Activated CD4-positive, alpha-beta T cell treated with anti-CD3 and anti-CD28 coated beads, Interleukin-2, amount 50 U/mL, for 48 hours (primary cell): Measurements from ENCODE around the gene CTNNA1.

Source experiments
- DNase-seq, 2 experiments: peaks; one replicate each; pipeline ENCODE4 v3.0.0-alpha.2; 2020

CTNNA1 gene

GRCh38 chr5:138951986-138952735, 198.9 kb downstream of the CTNNA1 start:
- no peak for DNase-seq

- no peak for DNase-seq
These were observed 199.7 kb downstream of the CTNNA1 start for GRCh38 chr5:138952962-138953361.

DNA sequence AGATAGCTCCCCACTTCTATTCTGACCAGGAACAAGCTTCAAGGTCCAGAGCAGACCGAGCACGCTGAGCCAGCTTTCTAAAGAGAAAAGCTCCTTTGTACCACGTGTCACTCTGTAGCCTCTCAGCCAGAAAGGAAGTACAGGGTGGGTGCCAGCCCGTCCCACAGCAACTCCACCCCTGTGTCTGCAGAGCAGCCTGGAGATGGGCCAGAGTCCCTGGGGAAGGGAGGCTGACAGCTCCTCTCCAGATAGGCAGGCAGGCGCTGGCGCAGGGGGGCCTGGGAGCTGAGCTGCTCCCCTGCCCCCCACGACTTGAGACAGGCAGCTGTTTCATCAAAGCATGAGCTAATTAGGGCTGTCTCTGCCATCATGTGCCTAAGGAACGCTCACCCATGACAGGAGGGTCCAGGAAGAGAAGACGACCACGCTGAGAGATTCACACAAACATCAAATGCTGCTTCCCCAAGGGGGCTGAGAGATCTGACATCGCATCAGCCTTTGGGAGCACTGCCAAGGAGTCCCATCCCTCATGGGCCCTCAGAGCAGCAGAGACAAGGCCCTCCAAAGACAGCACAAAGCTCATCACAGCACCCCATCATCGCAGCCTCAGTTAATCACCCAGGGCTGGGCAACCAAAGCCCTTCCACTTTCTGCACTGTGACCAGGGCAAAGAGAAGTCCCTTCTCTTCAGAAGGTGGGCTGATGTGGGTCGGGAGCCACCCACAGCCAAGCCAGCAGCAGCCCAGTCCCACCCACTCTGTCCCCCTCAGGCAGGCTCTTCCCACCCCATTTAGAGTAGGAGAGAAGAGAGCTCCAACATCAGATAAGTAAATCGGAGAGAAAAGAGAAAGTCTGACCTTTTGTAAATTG, 200.4 kb downstream of the CTNNA1 start:
- DNase-seq = no peak

DNA sequence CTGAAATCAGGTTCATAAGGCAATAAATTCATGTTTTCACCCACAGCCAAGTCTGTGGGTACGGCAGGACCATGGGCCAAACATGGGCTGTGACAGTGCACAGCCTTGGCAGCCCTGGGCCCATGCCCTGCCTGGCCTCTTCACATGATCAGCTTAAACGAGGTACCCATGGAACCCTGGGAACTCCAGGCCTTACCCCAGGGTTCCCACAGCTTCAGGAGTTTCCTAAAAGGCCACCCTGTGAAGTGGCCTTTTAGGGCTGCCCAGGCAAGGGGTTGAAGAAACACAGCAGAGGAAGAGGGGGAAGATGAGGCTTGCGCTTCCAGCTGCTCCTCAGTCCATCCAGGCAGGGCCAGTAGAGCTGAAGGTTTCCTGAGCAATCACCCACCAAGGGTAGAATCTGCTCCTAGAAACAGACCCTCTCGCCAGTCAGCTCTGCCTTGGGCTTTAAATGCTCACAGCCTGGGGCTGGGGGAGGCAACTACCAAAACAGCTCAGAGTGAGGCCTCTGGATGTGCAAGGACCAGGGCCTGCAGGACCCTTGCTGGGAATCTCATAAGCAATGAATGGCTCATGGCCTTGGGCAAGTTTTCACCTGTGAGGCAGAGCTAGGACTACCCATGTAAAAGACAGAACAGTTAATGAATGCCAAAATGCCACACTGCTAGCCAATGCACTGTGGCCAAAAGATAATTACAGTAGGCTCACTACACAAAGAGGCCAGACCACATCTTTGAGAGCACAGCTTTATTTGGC, 201.2 kb downstream of the CTNNA1 start:
- DNase-seq = no peak

DNA sequence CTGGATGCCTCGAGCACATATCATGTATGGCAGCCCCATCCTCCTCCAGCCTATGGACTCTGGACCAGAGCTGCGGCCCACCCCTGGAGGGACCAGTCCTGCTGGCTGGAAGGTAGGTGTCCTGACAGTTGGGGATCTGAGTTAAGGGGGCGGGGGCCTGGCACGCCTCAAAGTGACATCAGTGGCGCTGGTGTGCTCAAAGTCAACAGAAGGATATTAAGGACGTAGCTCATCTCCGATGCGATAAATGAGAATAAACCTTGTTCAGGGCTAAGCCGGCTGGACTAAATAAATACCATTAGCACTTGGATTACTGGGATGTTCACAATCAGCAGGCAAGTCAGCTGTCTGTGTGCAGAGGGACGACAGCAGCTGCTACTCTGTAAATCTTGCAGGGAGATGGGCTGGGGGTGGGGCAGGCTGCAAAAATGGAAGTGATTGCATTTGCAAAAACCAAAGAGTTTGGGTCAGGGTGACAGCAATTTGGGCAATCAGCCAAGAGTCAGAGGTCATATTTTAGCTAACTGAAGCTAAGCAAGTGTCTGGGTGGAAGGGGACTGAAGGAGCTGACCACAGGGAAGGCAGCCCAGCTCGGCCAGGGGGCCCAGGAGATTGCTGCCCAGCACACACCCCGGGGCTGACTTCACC, 201.9 kb downstream of the CTNNA1 start:
- no peak for DNase-seq

GRCh38 chr5:138955671-138956295, 202.6 kb downstream of the CTNNA1 start:
- DNase-seq = no peak

DNA sequence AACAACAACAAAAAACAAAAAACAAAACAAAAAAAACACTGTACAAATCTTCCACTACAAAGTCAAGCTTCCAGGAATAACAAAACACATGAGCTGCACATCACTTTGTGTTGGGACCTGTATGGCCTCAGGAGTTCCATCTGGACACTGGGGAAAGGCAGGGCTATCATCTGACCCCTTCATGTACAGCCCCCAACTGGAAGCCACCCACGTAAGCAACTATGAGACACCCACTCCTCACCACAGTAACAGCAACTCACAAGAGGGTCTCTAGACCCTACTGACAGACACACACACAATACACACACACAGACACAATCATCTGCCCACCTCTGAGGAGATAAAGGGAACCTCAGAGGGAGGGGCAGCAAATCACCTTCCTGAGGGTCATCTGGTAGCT, 203.6 kb downstream of the CTNNA1 start:
- no peak for DNase-seq

GRCh38 chr5:138960145-138960692, 207.0 kb downstream of the CTNNA1 start:
- no peak for DNase-seq

DNA sequence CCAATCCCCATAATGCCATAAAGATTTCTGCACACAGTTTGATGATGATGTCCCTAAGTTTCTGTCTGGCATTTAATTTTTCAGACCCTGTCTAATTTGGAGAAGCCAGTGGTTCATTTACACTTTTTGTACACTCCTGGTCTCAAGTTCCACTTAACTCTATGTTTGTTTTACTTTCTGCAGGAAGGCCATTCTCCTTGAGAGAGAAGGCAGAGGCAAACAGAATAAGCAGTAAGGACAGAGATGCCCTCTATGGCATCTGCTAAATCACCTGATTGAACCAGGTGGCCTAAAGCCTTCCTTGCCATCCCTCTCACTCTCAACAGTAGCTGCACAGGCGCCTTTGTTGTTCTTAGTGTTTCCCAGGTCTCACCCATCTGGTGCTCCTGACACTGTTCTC, 208.0 kb downstream of the CTNNA1 start:
- no peak for DNase-seq

GRCh38 chr5:138961729-138962128, 208.5 kb downstream of the CTNNA1 start:
- DNase-seq = no peak

- no peak for DNase-seq
These were observed 209.6 kb downstream of the CTNNA1 start for GRCh38 chr5:138962614-138963370.

DNA sequence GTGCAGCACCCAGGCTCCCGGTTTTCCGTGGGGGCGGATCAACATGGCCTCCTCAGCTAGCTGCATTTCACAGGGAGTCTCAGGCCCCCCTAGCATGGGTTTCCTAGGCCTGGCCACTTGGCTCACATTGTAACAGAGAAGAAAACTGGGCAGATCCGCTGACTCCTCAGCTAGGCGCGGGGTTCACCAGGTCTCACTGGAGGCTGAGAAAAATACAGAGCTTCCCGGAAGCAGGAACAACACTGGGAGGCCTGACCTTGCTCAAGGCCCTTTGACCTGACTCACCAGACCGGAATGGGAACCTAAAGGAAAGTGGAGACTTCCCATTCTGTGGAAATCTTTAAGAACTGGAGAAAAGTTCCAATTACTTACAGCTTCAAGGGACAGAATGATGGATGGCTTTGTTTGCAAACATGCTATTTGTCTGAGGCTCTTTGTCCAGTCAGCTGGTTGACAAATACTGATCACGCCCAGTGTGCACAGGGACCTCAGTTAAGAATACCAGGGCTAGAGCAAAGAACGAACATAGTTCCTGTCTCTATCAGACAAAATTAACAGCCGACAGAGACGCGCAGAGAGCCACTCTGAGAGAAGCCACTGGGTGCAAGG, 210.6 kb downstream of the CTNNA1 start:
- DNase-seq = no peak

DNA sequence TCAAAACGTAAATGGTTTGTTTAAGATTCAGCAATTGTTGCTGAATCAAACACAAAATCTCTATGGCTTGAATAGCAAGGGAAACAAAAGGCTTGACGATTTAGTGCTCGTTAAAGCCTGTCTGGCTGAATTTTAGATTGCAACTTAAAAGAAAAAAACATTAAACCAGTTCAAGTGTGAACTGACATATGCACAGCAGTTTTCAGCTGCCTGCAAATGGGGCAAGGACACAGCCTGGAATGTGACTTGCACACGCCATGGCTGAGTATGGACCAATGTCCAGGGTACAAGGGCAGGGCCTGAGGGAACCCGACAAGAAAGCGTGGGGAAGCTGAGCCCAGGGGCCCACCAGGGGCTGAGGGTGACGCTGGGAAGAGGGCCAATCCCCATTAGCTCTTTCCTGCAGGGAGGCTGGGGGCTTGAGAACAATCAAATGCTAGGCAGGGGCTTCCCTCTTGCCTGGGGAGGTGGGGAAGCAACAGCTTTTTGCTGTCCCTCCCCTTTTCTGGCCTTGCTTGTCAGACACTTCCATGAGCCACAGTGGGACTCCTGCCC, 211.5 kb downstream of the CTNNA1 start:
- DNase-seq = no peak

- no peak for DNase-seq
These were observed 212.4 kb downstream of the CTNNA1 start for GRCh38 chr5:138965626-138966025.

GRCh38 chr5:138966236-138966985, 213.2 kb downstream of the CTNNA1 start:
- DNase-seq = no peak

DNA sequence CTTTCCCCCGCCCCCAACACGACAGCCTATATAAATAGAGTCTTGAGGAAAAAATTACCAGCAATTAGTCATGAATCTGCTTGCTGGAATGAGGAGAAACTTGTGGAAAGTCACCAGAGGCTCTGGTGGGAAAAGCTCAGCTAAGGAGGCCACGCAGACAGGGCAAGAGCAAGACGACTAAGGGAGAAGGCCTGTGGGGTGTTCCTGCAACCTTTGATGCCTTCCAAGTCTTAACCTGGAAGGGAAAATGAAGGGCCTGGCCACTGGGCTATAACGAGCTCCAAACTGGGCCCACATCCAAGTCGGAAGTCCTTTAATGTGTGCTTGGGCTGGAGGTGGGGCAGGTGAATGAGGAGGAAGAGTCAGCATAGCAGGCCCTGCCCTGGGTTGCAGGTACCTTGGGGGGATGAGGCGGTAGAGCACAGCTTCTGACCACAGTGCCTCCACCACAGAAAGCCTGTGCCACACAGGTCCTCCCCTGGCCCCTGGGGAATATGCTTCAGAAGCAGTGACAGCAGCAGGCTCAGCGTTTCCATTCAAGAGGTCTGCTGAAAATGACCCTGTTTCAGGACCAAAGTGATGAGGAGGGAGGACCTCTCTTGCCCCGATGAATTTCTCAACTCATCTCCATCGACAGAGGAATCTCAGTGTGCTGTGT, 214.7 kb downstream of the CTNNA1 start:
- no peak for DNase-seq

- DNase-seq = no peak
These were observed 215.4 kb downstream of the CTNNA1 start for GRCh38 chr5:138968601-138969000.

DNA sequence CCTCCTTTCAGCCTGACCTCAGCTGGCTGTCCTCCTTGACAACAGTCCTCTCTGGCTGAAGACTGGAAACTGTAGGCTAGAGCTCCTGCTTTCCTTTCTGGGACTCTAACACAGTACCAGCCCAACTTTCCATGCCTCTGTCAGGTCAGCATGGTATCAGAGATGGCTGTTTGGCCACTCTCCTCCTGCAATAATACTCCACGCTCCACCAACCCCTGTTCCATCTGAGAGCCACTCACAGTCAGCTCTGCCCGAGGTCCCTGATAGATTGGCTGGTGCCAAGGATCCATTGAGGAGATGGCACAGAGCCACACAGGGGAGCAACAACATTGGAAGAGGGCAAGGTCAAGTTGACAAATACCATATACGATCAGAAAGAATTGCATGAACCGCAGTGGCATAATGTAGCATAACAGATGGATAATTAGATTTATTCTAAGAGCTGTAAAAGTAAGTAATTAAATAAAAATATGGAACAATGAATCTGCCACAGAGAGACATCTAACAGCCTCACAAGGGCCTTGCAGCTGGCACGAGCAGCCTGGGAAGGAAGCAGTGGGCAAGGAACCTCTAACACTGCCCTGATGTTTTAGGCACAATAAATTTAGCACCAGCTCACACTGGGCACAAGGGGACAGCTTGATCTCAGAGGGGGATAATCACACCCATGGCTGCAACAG, 216.2 kb downstream of the CTNNA1 start:
- no peak for DNase-seq

DNA sequence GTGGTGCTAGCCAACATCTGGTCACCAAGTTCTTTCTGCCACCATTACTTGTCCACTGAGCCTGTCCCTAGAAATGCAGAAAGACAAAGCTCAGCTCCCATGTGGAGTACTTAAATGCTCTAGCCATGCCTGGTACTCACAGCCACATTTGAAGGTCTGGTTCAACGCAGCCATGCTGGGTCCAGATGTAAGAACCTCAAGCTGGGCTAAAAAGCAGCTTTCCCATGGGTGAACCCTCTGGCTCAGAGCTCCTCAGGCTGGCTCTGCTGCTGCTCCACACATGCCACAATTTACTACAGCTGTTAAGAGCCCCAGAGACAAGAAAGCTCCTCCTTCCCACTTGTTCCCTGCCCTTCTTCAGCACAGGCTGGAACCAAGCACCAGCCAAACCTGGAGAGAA, 219.0 kb downstream of the CTNNA1 start:
- DNase-seq = no peak
